GM15510 (cell line): Measurements from ENCODE around the gene RAPGEF3.

ENCODE experiments used
- POLR2A ChIP-seq: IDR thresholded peaks from 3 replicates; pipeline ENCODE4 v1.6.1; 2011; ENCODE audit warnings: borderline replicate concordance; ENCODE audit not compliant: insufficient read length; ENCODE audit errors: extremely low read depth

The RAPGEF3 gene

GRCh38 chr12:47785036-47785886 is 26.6 kb upstream of the RAPGEF3 start:
- TF ChIP-seq POLR2A: no peak

GRCh38 chr12:47783821-47784819 is 25.4 kb upstream of the RAPGEF3 start:
- TF ChIP-seq POLR2A: no peak

- TF ChIP-seq POLR2A: no peak
Measured at GRCh38 chr12:47783024-47783755, 24.5 kb upstream of the RAPGEF3 start.

GRCh38 chr12:47782372-47782770 is 23.7 kb upstream of the RAPGEF3 start:
- TF ChIP-seq POLR2A: no peak

GRCh38 chr12:47781479-47782371 is 23.0 kb upstream of the RAPGEF3 start:
- no peak for TF ChIP-seq POLR2A

GRCh38 chr12:47779943-47780504 is 21.3 kb upstream of the RAPGEF3 start:
- TF ChIP-seq POLR2A: no peak

- no peak for TF ChIP-seq POLR2A
Measured at GRCh38 chr12:47779301-47779942, 20.7 kb upstream of the RAPGEF3 start.

GRCh38 chr12:47778881-47779280 is 20.2 kb upstream of the RAPGEF3 start:
- TF ChIP-seq POLR2A: no peak

- no peak for TF ChIP-seq POLR2A
Measured at GRCh38 chr12:47777741-47778558, 19.3 kb upstream of the RAPGEF3 start.

- TF ChIP-seq POLR2A: no peak
Measured at GRCh38 chr12:47777151-47777550, 18.5 kb upstream of the RAPGEF3 start.

GRCh38 chr12:47776471-47777143 is 17.9 kb upstream of the RAPGEF3 start:
- TF ChIP-seq POLR2A: no peak
